Astrocyte (in vitro differentiated cells and primary cell): ENCODE measurements around the gene NLGN1.

Experiments used
- EZH2 ChIP-seq: IDR thresholded peaks from 2 replicates; pipeline ENCODE4 v1.6.1; 2012; ENCODE audit warnings: mild to moderate bottlenecking, low read length, inconsistent platforms; ENCODE audit not compliant: insufficient read depth
- TF ChIP-seq, protein P1 (sequence below): IDR thresholded peaks from 2 replicates; pipeline ENCODE4 v1.5.1; 2011; ENCODE audit warnings: low read depth, mild to moderate bottlenecking, inconsistent platforms, low read length, moderate library complexity; ENCODE audit not compliant: insufficient read depth

DNA sequence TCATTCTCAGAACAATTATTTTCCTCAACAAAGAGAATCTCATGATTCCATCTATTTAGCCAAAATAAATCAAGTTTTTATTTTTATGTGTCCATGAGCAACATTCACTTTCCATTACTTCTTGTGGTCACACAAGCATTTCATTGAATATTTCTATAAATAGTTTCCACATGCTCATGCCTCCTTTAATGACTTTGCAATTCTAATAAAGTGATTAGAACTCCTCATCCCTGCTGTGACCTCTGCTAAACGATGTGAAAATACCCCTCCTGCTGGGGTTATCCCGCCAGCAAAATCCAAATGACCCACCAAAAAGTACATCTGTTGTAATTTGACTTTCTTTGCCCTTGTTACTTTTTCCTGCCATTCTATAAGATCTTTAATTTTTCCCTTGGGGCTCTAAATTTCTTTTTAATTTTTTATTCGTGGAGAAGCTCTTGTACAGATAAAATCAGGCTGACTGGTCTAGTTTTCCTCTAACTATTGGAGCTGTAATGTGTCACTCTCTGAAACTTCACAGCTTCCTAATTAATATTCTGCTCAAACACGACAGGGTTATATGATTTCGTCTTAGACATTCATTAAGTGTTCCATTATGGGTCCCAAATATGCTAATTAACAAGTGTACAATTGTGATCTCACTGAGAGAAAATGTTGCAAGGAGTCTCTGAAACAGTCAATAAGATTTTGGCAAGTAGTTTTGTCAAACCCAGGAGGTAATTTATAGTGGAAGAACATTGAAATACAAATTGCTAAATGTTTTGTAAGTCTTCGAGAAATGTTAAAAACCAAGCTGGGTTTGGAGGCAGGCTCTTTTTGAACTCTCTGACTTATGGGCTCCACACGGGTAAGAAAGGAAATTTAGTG is 928.5 kb downstream of the NLGN1 start:
- TF ChIP-seq, protein P1, sequence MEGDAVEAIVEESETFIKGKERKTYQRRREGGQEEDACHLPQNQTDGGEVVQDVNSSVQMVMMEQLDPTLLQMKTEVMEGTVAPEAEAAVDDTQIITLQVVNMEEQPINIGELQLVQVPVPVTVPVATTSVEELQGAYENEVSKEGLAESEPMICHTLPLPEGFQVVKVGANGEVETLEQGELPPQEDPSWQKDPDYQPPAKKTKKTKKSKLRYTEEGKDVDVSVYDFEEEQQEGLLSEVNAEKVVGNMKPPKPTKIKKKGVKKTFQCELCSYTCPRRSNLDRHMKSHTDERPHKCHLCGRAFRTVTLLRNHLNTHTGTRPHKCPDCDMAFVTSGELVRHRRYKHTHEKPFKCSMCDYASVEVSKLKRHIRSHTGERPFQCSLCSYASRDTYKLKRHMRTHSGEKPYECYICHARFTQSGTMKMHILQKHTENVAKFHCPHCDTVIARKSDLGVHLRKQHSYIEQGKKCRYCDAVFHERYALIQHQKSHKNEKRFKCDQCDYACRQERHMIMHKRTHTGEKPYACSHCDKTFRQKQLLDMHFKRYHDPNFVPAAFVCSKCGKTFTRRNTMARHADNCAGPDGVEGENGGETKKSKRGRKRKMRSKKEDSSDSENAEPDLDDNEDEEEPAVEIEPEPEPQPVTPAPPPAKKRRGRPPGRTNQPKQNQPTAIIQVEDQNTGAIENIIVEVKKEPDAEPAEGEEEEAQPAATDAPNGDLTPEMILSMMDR, result no peak
- no peak for TF ChIP-seq EZH2
